IMR-90 (cell line): ENCODE measurements around the gene FITM1. TPM values are rescaled to one million over a fixed set of nuclear protein-coding genes. Genes with fewer than 3 reads are reported as not detected.

Experiments
- ATAC-seq: fragments of 200-7000 bp; cut with Tn5 transposase; 2 replicates; pipeline ENCODE4 v1.9.1; 2020; ENCODE audit warnings: low read depth, mild to moderate bottlenecking, moderate library complexity
- BruUV-seq: library from RNA; stranded (reverse); fragments of 400-500 nt; replicated peaks from 2 replicates; lab custom pipeline; 2021; lab: Mats Ljungman, UMichigan
- CTCF ChIA-PET: fragments of 300-600 bp; formaldehyde crosslinking; extraction: SDS; loops from one replicate; lab custom pipeline; 2021; ENCODE audit warnings: antibody characterized with exemption; lab: Yijun Ruan, JAX
- POLR2A ChIA-PET: fragments of 300-600 bp; sonication (Branson Sonifier 250); formaldehyde crosslinking; loops from one replicate; lab custom pipeline; 2022; ENCODE audit warnings: antibody characterized with exemption; ENCODE audit not compliant: unreplicated experiment; lab: Charles Lee
- DNase-seq: peaks from one replicate; pipeline ENCODE4 v3.0.0; 2013
- H2AFZ ChIP-seq: replicated peaks from 2 replicates; pipeline ENCODE3; 2013; ENCODE audit warnings: low read length, mild to moderate bottlenecking; ENCODE audit not compliant: poor library complexity
- H2AK5ac ChIP-seq: 2 replicates; pipeline ENCODE4 v1.6.1; 2013; ENCODE audit warnings: low read depth, low read length, inconsistent platforms
- H2AK9ac ChIP-seq: replicated peaks from 2 replicates; pipeline ENCODE3; 2013; ENCODE audit warnings: mild to moderate bottlenecking, low read depth, low read length, moderate library complexity; ENCODE audit not compliant: poor library complexity
- H2BK120ac ChIP-seq: 2 replicates; pipeline ENCODE4 v1.6.1; 2013; ENCODE audit warnings: low read depth, low read length, inconsistent platforms
- H2BK15ac ChIP-seq: 3 replicates; pipeline ENCODE4 v1.6.1; 2013; ENCODE audit warnings: low read depth, low read length, inconsistent platforms
- H2BK20ac ChIP-seq: 2 replicates; pipeline ENCODE4 v1.6.1; 2013; ENCODE audit warnings: low read depth, mild to moderate bottlenecking, inconsistent platforms, low read length, moderate library complexity
- H2BK5ac ChIP-seq: 2 replicates; pipeline ENCODE4 v1.6.1; 2013; ENCODE audit warnings: mild to moderate bottlenecking, low read depth, low read length, inconsistent platforms; ENCODE audit not compliant: poor library complexity, severe bottlenecking
- H3K14ac ChIP-seq: replicated peaks from 2 replicates; pipeline ENCODE4 v1.6.1; 2013; ENCODE audit warnings: low read depth, low read length, inconsistent platforms
- H3K18ac ChIP-seq: 2 replicates; pipeline ENCODE4 v1.6.1; 2013; ENCODE audit warnings: low read depth, low read length, control low read depth
- H3K23ac ChIP-seq: 2 replicates; pipeline ENCODE4 v1.6.1; 2013; ENCODE audit warnings: low read depth, low read length, inconsistent platforms
- H3K27ac ChIP-seq: 2 replicates; pipeline ENCODE4 v1.5.1; 2013; ENCODE audit warnings: mild to moderate bottlenecking, control low read depth, low read length; ENCODE audit not compliant: insufficient read depth
- H3K27me3 ChIP-seq: 2 replicates; pipeline ENCODE4 v1.6.1; 2013; ENCODE audit warnings: low read length; ENCODE audit not compliant: control insufficient read depth, insufficient read depth
- H3K36me3 ChIP-seq: 2 replicates; pipeline ENCODE4 v1.6.1; 2013; ENCODE audit warnings: low read length, mixed read lengths; ENCODE audit not compliant: control insufficient read depth, insufficient read depth
- H3K4ac ChIP-seq: 2 replicates; pipeline ENCODE4 v1.6.1; 2013; ENCODE audit warnings: low read depth, low read length, inconsistent platforms
- H3K4me1 ChIP-seq: 2 replicates; pipeline ENCODE4 v1.6.1; 2013; ENCODE audit warnings: low read length, mixed read lengths; ENCODE audit not compliant: control insufficient read depth, insufficient read depth
- H3K4me2 ChIP-seq: 2 replicates; pipeline ENCODE4 v1.6.1; 2013; ENCODE audit warnings: low read depth, mild to moderate bottlenecking, control low read depth, low read length, moderate library complexity
- H3K4me3 ChIP-seq: 2 replicates; pipeline ENCODE4 v1.5.1; 2013; ENCODE audit warnings: low read depth, mild to moderate bottlenecking, control low read depth, low read length, moderate library complexity; ENCODE audit not compliant: insufficient read depth
- H3K56ac ChIP-seq: 2 replicates; pipeline ENCODE4 v1.6.1; 2013; ENCODE audit warnings: low read length, inconsistent platforms; ENCODE audit not compliant: insufficient read depth; ENCODE audit errors: extremely low read depth
- H3K79me1 ChIP-seq, 2 experiments: 2 replicates each; pipeline ENCODE4 v1.6.1; 2013; ENCODE audit warnings: low read length in 2 of 2, inconsistent platforms in 1 of 2, low read depth in 1 of 2
- H3K9ac ChIP-seq: 2 replicates; pipeline ENCODE4 v1.6.1; 2013; ENCODE audit warnings: low read depth, low read length, control low read depth
- H3K9me1 ChIP-seq: 2 replicates; pipeline ENCODE4 v1.6.1; 2013; ENCODE audit warnings: low read length, inconsistent platforms; ENCODE audit not compliant: insufficient read depth
- H3K9me3 ChIP-seq: 2 replicates; pipeline ENCODE4 v1.6.1; 2013; ENCODE audit warnings: low read length; ENCODE audit not compliant: control insufficient read depth, insufficient read depth
- H4K20me1 ChIP-seq: 2 replicates; pipeline ENCODE4 v1.6.1; 2013; ENCODE audit warnings: low read length, inconsistent platforms; ENCODE audit not compliant: insufficient read depth
- H4K5ac ChIP-seq: 2 replicates; pipeline ENCODE4 v1.6.1; 2013; ENCODE audit warnings: mild to moderate bottlenecking, low read depth, low read length, control low read depth
- H4K8ac ChIP-seq, 2 experiments: 2 replicates each; pipeline ENCODE4 v1.6.1; 2013; ENCODE audit warnings: low read depth in 2 of 2, low read length in 2 of 2, control low read depth in 1 of 2, inconsistent platforms in 1 of 2
- H4K91ac ChIP-seq: 2 replicates; pipeline ENCODE4 v1.6.1; 2013; ENCODE audit warnings: low read depth, low read length, inconsistent platforms; ENCODE audit not compliant: insufficient read depth
- BHLHE40 ChIP-seq: fragments of 150-350 bp; IDR thresholded peaks from 2 replicates; pipeline ENCODE4 v1.6.1; 2016; ENCODE audit warnings: mild to moderate bottlenecking, low read depth, low read length
- CHD1 ChIP-seq: IDR thresholded peaks from 2 replicates; pipeline ENCODE4 v1.6.1; 2012; ENCODE audit warnings: low read depth, low read length, improper control_type of control experiment
- CTCF ChIP-seq: conservative IDR thresholded peaks from 2 replicates; pipeline ENCODE4 v1.5.1; 2012; ENCODE audit warnings: mild to moderate bottlenecking, low read depth, low read length, improper control_type of control experiment
- FOS ChIP-seq: fragments of 150-350 bp; IDR thresholded peaks from 2 replicates; pipeline ENCODE4 v1.6.1; 2016; ENCODE audit warnings: low read depth, low read length
- MAFK ChIP-seq: IDR thresholded peaks from 2 replicates; pipeline ENCODE4 v1.6.1; 2012; ENCODE audit warnings: low read depth, low read length, improper control_type of control experiment
- MXI1 ChIP-seq: IDR thresholded peaks from 2 replicates; pipeline ENCODE4 v1.6.1; 2012; ENCODE audit warnings: low read depth, mild to moderate bottlenecking, low read length, moderate library complexity, borderline replicate concordance
- POLR2A ChIP-seq: IDR thresholded peaks from 2 replicates; pipeline ENCODE4 v1.6.1; 2012; ENCODE audit warnings: mild to moderate bottlenecking, low read depth, low read length
- RAD21 ChIP-seq: IDR thresholded peaks from 2 replicates; pipeline ENCODE4 v1.6.1; 2012; ENCODE audit warnings: low read length, improper control_type of control experiment
- RCOR1 ChIP-seq: IDR thresholded peaks from 2 replicates; pipeline ENCODE4 v1.6.1; 2012; ENCODE audit warnings: mild to moderate bottlenecking, low read length, improper control_type of control experiment; ENCODE audit not compliant: insufficient replicate concordance
- RFX5 ChIP-seq: IDR thresholded peaks from 2 replicates; pipeline ENCODE4 v1.8.0; 2012; ENCODE audit warnings: low read depth, mild to moderate bottlenecking, low read length, moderate library complexity
- SMC3 ChIP-seq: fragments of 150-350 bp; IDR thresholded peaks from 2 replicates; pipeline ENCODE4 v1.6.1; 2016; ENCODE audit warnings: low read depth, mild to moderate bottlenecking, antibody characterized with exemption, low read length, moderate library complexity
- USF2 ChIP-seq: fragments of 150-350 bp; IDR thresholded peaks from 2 replicates; pipeline ENCODE4 v1.6.1; 2017; ENCODE audit warnings: mild to moderate bottlenecking, antibody characterized with exemption, low read length, low read depth
- WGBS, 2 experiments: methylation state at CpG; one replicate each; pipeline versions ENCODE4 v1.1.5 to v1.1.7; 2013; ENCODE audit warnings: missing lambda C conversion rate in 2 of 2; ENCODE audit not compliant: insufficient read length in 1 of 2; ENCODE audit errors: extremely low coverage in 2 of 2; 5-methylcytosine and 5-hydroxymethylcytosine counted together
- dilution Hi-C: fragments of 300-500 bp; cut with HindIII; formaldehyde crosslinking; loops from one replicate; pipeline ENCODE4 v1.14.3; 2018; ENCODE audit warnings: low sequenced_read_pairs; ENCODE audit not compliant: unreplicated experiment
- in situ Hi-C: fragments of 300-500 bp; cut with MboI; formaldehyde crosslinking; loops from 3 replicates; pipeline ENCODE4 v1.14.3; 2019; ENCODE audit warnings: low sequenced_read_pairs, inconsistent platforms, mixed read lengths
- intact Hi-C: fragments of 100-400 bp; cut with micrococcal nuclease; formaldehyde crosslinking; loops from 2 replicates; pipeline ENCODE4 v1.10.0; 2022
- polyA plus RNA-seq, 3 experiments: library from polyadenylated mRNA; depleted of rRNA; stranded (reverse); fragments of >200 nt; gene quantifications; 2 replicates each; pipeline ENCODE4 v1.2.3, GENCODE V29; 2012; ENCODE audit warnings: low replicate concordance in 1 of 3
- total RNA-seq: library from RNA; depleted of rRNA; stranded (reverse); fragments of >200 nt; gene quantifications from 2 replicates; pipeline ENCODE4 v1.2.3, GENCODE V29; 2012
- TF ChIP-seq, protein P1 (sequence below): fragments of 150-350 bp; IDR thresholded peaks from 2 replicates; pipeline ENCODE4 v1.6.1; 2016; ENCODE audit warnings: low read depth, mild to moderate bottlenecking, low read length, moderate library complexity, borderline replicate concordance

FITM1 gene
- total and polyA plus RNA-seq, 2 of the 4 experiments (the other 2 are of a cell fraction): not detected

- Histone ChIP-seq H3K9ac (peak overlapping the region; percentile 76), H3K4me2 (peak overlapping the region; percentile 73), H2BK5ac (peak overlapping the region; percentile 90), H4K5ac (peak overlapping the region; percentile 41), H2BK20ac (peak overlapping the region; percentile 76), H3K18ac (peak overlapping the region; percentile 38), H4K8ac (peak overlapping the region; percentile 94 to 99), H3K9me3 (no peaks in the 10 kb centered on the region), H3K4me1 (peaks cover 3% of the 10 kb centered on the region; the same call in 1 of the 2 replicates), H3K23ac (peak overlapping the region; percentile 95), H3K56ac (peak overlapping the region; percentile 94), H2AK5ac (peak overlapping the region; percentile 72), H2AK9ac (peak overlapping the region; percentile 99), H3K14ac (peak overlapping the region; percentile 78), H3K27ac (peak overlapping the region; percentile 87), H3K36me3 (peaks cover 4% of the 10 kb centered on the region; the same call in 1 of the 2 replicates), H2BK120ac (peak overlapping the region; percentile 86), H3K9me1 (peaks cover 8% of the 10 kb centered on the region; the same call in 1 of the 2 replicates), H4K20me1 (no peaks in the 10 kb centered on the region), H2AFZ (peak overlapping the region; percentile 98), H3K27me3 (no peaks in the 10 kb centered on the region), H3K4me3 (peak overlapping the region; percentile 69), H3K4ac (peak overlapping the region; percentile 97), H2BK15ac (peak overlapping the region; percentile 33; the same call in 1 of the 3 replicates), H3K79me1 (peaks cover 10 to 16% of the 10 kb centered on the region in 2 experiments; a peak in 2 of 4 replicates), H4K91ac (peak overlapping the region; percentile 98)
- dilution Hi-C loops (no loop called here), intact Hi-C loops (no loop called here), in situ Hi-C loops (no loop called here)
- no peak; the same call in 1 of the 2 replicates for ATAC-seq
- no peak for DNase-seq
- POLR2A ChIA-PET: interaction anchor here (1.8 kb wide), 1 partner anchor 33 kb away, joined by 6 read pairs; the partner anchor contains the start of gene PSME2
- CTCF ChIA-PET: interaction anchor here (0.7 to 1.8 kb wide), 2 partner anchors 23 to 55 kb away, joined by 4 to 7 read pairs; no protein-coding TSS in a partner anchor
- TSS peak; percentile 90 for BruUV-seq
- 0% methylated on average over 7 of the region's 15 CpGs; no CpG with 5 or more reads in 1 of the 2 experiments for WGBS, 2 experiments
- TF ChIP-seq RAD21 (no peak), POLR2A (no peak), RCOR1 (no peak), MXI1 (no peak), SMC3 (no peak), CHD1 (no peak), MAFK (no peak), FOS (no peak), CTCF (no peak), USF2 (no peak), BHLHE40 (no peak), RFX5 (no peak)
- TF ChIP-seq, protein P1, sequence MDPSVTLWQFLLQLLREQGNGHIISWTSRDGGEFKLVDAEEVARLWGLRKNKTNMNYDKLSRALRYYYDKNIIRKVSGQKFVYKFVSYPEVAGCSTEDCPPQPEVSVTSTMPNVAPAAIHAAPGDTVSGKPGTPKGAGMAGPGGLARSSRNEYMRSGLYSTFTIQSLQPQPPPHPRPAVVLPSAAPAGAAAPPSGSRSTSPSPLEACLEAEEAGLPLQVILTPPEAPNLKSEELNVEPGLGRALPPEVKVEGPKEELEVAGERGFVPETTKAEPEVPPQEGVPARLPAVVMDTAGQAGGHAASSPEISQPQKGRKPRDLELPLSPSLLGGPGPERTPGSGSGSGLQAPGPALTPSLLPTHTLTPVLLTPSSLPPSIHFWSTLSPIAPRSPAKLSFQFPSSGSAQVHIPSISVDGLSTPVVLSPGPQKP: no peak
Measured at GRCh38 chr14:24113379-24113800, 17.1 kb upstream of the FITM1 start.
